HCT116 (cell line): ENCODE data around the gene RFX1.

ENCODE experiments used
- EZH2 ChIP-seq: fragments of 200-600 bp; sonication (generic); IDR thresholded peaks from 2 replicates; pipeline ENCODE4 v1.6.1; 2017; ENCODE audit warnings: antibody characterized with exemption, mixed run types
- POLR2A ChIP-seq: IDR thresholded peaks from 2 replicates; pipeline ENCODE4 v1.7.0; 2011; ENCODE audit warnings: borderline replicate concordance; ENCODE audit not compliant: insufficient read depth, insufficient read length; ENCODE audit errors: extremely low read depth
- SP1 ChIP-seq: IDR thresholded peaks from 2 replicates; pipeline ENCODE4 v1.6.1; 2012; ENCODE audit warnings: low read depth
- SRF ChIP-seq: IDR thresholded peaks from 2 replicates; pipeline ENCODE4 v1.6.1; 2012; ENCODE audit warnings: low read depth
- YY1 ChIP-seq: IDR thresholded peaks from 2 replicates; pipeline ENCODE4 v1.6.1; 2011; ENCODE audit warnings: low read length, low read depth, moderate library complexity, mild to moderate bottlenecking; ENCODE audit not compliant: insufficient replicate concordance; ENCODE audit errors: extremely low read depth
- ZFX ChIP-seq: fragments of 450-650 bp; IDR thresholded peaks from 2 replicates; pipeline ENCODE4 v1.6.1; 2017
- TF ChIP-seq, protein P1 (sequence below), 3 experiments: fragments of 200-600 bp in 1 of 3; sonication (generic) in 1 of 3; IDR thresholded peaks in 2 of 3; conservative IDR thresholded peaks in 1 of 3; 2 replicates each; pipeline ENCODE4 v1.5.1; 2012 to 2017; ENCODE audit warnings: low read depth in 2 of 3, low read length in 2 of 3, antibody characterized with exemption in 1 of 3, borderline replicate concordance in 1 of 3, control low read depth in 1 of 3, mild to moderate bottlenecking in 1 of 3, mixed read lengths in 1 of 3, mixed run types in 1 of 3, moderate library complexity in 1 of 3; ENCODE audit not compliant: insufficient read depth in 1 of 3
- TF ChIP-seq, protein P2 (sequence below): IDR thresholded peaks from 2 replicates; pipeline ENCODE4 v1.6.1; 2012

DNA sequence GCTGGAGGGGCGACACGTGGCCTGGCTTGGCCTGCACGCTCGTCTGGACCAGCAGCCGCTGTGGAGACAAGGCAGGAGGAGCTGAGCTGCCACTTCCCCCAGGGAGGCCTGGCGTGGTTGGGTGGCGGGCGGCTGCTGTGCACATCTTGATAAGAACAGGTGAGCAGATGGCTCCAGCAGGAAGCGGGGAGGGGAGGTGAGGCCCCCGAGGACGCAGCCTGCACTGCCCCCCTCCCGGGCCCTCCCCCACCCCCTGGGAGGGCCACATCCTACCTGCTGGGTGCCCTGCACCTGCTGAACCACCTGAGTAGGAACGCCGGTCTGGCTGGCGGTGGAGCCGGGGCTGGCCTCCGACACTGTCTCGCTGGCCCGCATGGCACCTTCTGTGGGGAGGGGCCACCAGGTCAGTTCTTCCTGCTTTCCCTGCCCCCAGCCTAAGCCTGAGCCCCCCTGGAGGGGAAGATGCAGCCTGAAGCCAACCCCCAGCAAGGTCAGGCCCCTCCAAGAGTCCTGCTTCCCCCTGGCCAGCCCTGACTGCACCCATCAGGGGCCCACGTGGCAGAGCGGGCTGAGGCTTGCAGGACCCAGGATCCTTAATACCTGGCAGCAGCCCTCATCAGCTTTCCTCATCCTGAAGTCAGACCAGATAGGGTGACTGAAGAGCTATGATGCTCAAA, 22.8 kb downstream of the RFX1 start:
- TF ChIP-seq, protein P1, sequence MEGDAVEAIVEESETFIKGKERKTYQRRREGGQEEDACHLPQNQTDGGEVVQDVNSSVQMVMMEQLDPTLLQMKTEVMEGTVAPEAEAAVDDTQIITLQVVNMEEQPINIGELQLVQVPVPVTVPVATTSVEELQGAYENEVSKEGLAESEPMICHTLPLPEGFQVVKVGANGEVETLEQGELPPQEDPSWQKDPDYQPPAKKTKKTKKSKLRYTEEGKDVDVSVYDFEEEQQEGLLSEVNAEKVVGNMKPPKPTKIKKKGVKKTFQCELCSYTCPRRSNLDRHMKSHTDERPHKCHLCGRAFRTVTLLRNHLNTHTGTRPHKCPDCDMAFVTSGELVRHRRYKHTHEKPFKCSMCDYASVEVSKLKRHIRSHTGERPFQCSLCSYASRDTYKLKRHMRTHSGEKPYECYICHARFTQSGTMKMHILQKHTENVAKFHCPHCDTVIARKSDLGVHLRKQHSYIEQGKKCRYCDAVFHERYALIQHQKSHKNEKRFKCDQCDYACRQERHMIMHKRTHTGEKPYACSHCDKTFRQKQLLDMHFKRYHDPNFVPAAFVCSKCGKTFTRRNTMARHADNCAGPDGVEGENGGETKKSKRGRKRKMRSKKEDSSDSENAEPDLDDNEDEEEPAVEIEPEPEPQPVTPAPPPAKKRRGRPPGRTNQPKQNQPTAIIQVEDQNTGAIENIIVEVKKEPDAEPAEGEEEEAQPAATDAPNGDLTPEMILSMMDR (IDR thresholded peaks at IDR 0.05 in 2 of 3, conservative IDR thresholded peaks at IDR 0.05 in 1 of 3; ENCODE audit: borderline replicate concordance in 1 of 3, insufficient read depth in 1 of 3, low read depth in 2 of 3, low read length in 2 of 3): no peak
- TF ChIP-seq POLR2A: no peak
- no peak for TF ChIP-seq ZFX
- TF ChIP-seq EZH2: no peak
- TF ChIP-seq, protein P2, sequence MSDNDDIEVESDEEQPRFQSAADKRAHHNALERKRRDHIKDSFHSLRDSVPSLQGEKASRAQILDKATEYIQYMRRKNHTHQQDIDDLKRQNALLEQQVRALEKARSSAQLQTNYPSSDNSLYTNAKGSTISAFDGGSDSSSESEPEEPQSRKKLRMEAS: no peak
- TF ChIP-seq SRF: no peak
- no peak for TF ChIP-seq SP1
- no peak for TF ChIP-seq YY1
